HFFc6 (cell line): ENCODE results near the gene CHST13. TPM values are rescaled to one million over a fixed set of nuclear protein-coding genes. Genes with fewer than 3 reads are reported as not detected.

Experiments
- DNase-seq: peaks from one replicate; pipeline ENCODE4 v3.0.0-alpha.2; 2018
- H3K27ac Mint-ChIP-seq: 2 replicates; pipeline ENCODE4 v1.8.0; 2020; ENCODE audit warnings: mild to moderate bottlenecking, mixed read lengths
- H3K27me3 Mint-ChIP-seq: 2 replicates; pipeline ENCODE4 v1.8.0; 2021; ENCODE audit warnings: mild to moderate bottlenecking, moderate library complexity, mixed read lengths; ENCODE audit not compliant: insufficient read depth
- H3K36me3 Mint-ChIP-seq: 2 replicates; pipeline ENCODE4 v1.8.0; 2021; ENCODE audit warnings: low read depth, mixed read lengths
- H3K4me1 Mint-ChIP-seq: 2 replicates; pipeline ENCODE4 v1.8.0; 2020; ENCODE audit warnings: low read depth, mixed read lengths
- H3K4me3 Mint-ChIP-seq: 2 replicates; pipeline ENCODE4 v1.8.0; 2020; ENCODE audit warnings: mild to moderate bottlenecking, moderate library complexity, mixed read lengths
- H3K9me3 Mint-ChIP-seq: 2 replicates; pipeline ENCODE4 v1.8.0; 2020; ENCODE audit warnings: mild to moderate bottlenecking, mixed read lengths
- total RNA-seq, 6 experiments: library from RNA; stranded (reverse); fragmentation: NEBNext Ultra II Directional; extraction: Animal tissue kit (Norgen Biotek cat#: 25700); gene quantifications; 2 replicates in 1 of 6; 3 replicates in 5 of 6; pipeline ENCODE4 v1.2.3, GENCODE V29; 2021
- TF ChIP-seq, protein P1 (sequence below): fragments of 200-600 bp; sonication (generic); IDR thresholded peaks from 2 replicates; pipeline ENCODE4 v1.5.0; 2021; ENCODE audit warnings: antibody characterized with exemption, mild to moderate bottlenecking

The CHST13 gene
- total RNA-seq, 6 experiments from 2014 or later, result not detected

DNA sequence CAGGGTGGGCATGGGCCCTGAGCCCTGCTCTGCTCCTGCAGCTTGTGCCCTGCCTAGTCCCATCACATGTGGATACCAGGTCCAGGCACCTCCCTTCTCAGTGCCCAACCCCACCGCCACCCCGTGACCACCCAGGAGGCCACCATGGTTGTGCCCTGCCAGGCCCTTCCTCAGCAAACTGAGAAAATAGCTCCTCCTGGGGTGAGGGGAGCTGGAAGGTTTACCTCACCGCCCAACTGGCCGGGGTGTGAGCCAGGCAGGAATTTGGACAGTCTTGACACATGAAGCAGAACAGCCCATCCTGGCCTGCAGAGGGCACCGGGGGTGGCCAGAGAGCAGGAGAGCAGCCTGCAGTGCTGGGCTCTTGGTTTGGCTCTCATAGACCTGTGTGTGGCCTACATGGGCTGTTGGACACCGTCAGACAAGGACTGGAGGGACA is 46.2 kb downstream of the CHST13 start:
- DNase-seq, result no peak
- no peaks in the 10 kb centered on the region for H3K36me3 Mint-ChIP-seq
- TF ChIP-seq, protein P1, sequence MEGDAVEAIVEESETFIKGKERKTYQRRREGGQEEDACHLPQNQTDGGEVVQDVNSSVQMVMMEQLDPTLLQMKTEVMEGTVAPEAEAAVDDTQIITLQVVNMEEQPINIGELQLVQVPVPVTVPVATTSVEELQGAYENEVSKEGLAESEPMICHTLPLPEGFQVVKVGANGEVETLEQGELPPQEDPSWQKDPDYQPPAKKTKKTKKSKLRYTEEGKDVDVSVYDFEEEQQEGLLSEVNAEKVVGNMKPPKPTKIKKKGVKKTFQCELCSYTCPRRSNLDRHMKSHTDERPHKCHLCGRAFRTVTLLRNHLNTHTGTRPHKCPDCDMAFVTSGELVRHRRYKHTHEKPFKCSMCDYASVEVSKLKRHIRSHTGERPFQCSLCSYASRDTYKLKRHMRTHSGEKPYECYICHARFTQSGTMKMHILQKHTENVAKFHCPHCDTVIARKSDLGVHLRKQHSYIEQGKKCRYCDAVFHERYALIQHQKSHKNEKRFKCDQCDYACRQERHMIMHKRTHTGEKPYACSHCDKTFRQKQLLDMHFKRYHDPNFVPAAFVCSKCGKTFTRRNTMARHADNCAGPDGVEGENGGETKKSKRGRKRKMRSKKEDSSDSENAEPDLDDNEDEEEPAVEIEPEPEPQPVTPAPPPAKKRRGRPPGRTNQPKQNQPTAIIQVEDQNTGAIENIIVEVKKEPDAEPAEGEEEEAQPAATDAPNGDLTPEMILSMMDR, result peak; percentile 26; the same call in 1 of the 2 replicates
- no peaks in the 10 kb centered on the region for H3K4me1 Mint-ChIP-seq
- no peak overlapping the region for H3K27ac Mint-ChIP-seq
- peaks cover 41% of the 10 kb centered on the region for H3K27me3 Mint-ChIP-seq
- no peak overlapping the region for H3K4me3 Mint-ChIP-seq
- H3K9me3 Mint-ChIP-seq, result no peaks in the 10 kb centered on the region

- no peak for DNase-seq
- no peaks in the 10 kb centered on the region for H3K36me3 Mint-ChIP-seq
- no peaks in the 10 kb centered on the region for H3K4me1 Mint-ChIP-seq
- no peak overlapping the region for H3K27ac Mint-ChIP-seq
- no peak overlapping the region for H3K4me3 Mint-ChIP-seq
- TF ChIP-seq, protein P1, result no peak
- no peaks in the 10 kb centered on the region for H3K9me3 Mint-ChIP-seq
- peaks cover 44% of the 10 kb centered on the region for H3K27me3 Mint-ChIP-seq
Measured at GRCh38 chr3:126571078-126571477, 47.1 kb downstream of the CHST13 start.

DNA sequence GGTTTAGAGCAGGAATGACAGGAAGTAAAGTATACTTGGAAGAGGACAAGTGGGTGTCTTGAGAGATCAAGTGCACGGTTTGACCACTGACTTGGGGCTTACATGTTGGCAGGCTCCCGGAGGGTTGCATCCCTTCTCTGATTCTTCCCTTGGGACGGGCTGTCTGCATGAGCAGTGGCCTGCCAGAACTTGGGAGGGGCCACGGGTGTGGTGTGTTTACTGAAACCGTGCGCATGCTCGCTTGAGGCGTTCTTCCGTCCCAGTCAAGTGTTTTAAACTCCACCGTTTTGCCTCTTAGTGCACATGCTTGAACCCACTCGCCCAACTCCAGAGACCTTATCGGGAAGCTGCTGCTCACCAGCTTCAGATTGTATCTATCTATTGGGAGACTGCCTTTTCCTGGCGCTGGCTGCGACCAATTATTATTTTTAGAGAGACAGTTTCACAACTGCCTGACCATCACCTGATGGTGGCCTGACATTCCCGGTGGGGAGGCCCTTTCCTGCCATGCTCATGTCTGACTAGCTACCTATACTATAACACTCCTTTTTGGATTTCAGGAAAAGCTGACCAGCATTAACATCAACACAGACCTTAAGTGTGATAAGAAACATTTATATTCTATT is 49.6 kb downstream of the CHST13 start:
- peaks cover 45% of the 10 kb centered on the region for H3K27me3 Mint-ChIP-seq
- DNase-seq, result no peak
- no peak overlapping the region for H3K4me3 Mint-ChIP-seq
- H3K36me3 Mint-ChIP-seq, result no peaks in the 10 kb centered on the region
- H3K27ac Mint-ChIP-seq, result no peak overlapping the region
- no peaks in the 10 kb centered on the region for H3K9me3 Mint-ChIP-seq
- no peaks in the 10 kb centered on the region for H3K4me1 Mint-ChIP-seq
- TF ChIP-seq, protein P1, result no peak

DNA sequence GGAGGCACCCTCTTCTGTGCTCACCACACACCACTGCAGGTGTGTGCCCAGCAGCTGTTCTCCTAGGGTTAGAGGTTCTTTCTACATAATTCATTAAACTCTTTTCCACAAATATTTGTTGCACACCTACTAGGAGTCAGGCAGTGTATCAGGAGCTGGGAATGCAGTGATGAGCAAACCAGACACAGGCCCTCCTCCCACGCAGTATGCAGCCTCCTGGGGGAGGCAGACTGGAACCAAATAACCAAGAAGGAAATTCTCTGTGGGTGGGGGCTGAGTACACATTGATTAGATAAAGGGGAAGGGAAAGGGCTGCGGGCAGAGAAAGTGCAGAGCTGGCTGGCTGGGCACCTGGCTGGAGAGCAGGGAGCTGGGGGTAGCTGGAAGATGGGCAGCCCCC is 53.3 kb downstream of the CHST13 start:
- no peak for DNase-seq
- no peaks in the 10 kb centered on the region for H3K4me1 Mint-ChIP-seq
- H3K36me3 Mint-ChIP-seq, result no peaks in the 10 kb centered on the region
- TF ChIP-seq, protein P1, result no peak
- H3K4me3 Mint-ChIP-seq, result no peak overlapping the region
- no peaks in the 10 kb centered on the region for H3K9me3 Mint-ChIP-seq
- H3K27ac Mint-ChIP-seq, result no peak overlapping the region
- peaks cover 52% of the 10 kb centered on the region for H3K27me3 Mint-ChIP-seq

DNA sequence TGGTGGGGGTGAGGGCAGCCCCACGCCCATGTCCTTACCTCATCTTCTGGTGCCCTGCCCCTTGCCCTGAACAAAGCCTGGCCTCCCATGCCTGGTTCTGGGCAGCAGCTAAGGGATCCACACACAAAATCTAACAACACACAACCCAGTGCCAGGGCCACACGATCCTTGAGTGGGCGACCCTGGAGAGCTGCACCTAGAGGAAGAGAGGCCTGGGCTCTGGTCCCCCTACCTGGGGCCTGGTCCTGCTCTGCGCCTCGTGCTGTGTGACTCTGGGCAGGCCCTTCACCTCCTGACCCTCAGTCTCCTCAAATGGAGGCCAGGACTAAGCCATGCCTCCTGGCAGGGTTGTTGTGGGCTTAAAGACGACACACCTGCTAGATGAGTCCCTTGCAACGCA is 54.7 kb downstream of the CHST13 start:
- H3K9me3 Mint-ChIP-seq, result no peaks in the 10 kb centered on the region
- H3K4me3 Mint-ChIP-seq, result no peak overlapping the region
- H3K27me3 Mint-ChIP-seq, result peaks cover 41% of the 10 kb centered on the region
- TF ChIP-seq, protein P1, result no peak
- no peaks in the 10 kb centered on the region for H3K4me1 Mint-ChIP-seq
- no peak for DNase-seq
- no peak overlapping the region for H3K27ac Mint-ChIP-seq
- no peaks in the 10 kb centered on the region for H3K36me3 Mint-ChIP-seq

- no peak overlapping the region for H3K27ac Mint-ChIP-seq
- H3K4me1 Mint-ChIP-seq, result no peaks in the 10 kb centered on the region
- no peak overlapping the region for H3K4me3 Mint-ChIP-seq
- no peak for DNase-seq
- no peaks in the 10 kb centered on the region for H3K9me3 Mint-ChIP-seq
- TF ChIP-seq, protein P1, result no peak
- H3K36me3 Mint-ChIP-seq, result no peaks in the 10 kb centered on the region
- peaks cover 31% of the 10 kb centered on the region for H3K27me3 Mint-ChIP-seq
Measured at GRCh38 chr3:126580746-126581145, 56.8 kb downstream of the CHST13 start.
